Hematopoietic multipotent progenitor cell treated with erythropoietin and hydrocortisone succinate and interleukin-3 and kit ligand, for 8 days (in vitro differentiated cells): Measurements from ENCODE around the gene LIPT2.
A peak's percentile ranks its signal among the peaks of the same experiment; 100 is the strongest.

Experiments
- DNase-seq: peaks from one replicate; pipeline ENCODE4 v3.0.0-alpha.2; 2015

LIPT2 gene

DNA sequence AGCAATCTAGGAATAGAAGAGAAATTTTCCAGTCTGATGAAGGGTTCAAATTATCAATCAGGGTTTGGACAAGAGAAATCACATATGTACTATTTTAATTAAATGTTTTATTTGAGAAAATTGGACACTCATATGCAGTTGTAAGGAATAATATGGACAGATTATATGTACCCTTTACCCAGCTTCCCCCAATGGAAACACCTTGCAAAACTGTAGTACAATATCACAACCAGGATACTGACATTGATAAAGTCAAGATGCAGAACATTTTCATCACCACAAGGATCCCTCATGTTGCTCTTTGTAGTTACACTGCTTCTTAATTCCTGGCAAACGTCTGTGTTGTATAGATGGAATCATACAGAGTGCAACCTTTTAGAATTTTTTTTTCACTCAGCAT lies 1.4 kb upstream of the LIPT2 start:
- DNase-seq: no peak

DNA sequence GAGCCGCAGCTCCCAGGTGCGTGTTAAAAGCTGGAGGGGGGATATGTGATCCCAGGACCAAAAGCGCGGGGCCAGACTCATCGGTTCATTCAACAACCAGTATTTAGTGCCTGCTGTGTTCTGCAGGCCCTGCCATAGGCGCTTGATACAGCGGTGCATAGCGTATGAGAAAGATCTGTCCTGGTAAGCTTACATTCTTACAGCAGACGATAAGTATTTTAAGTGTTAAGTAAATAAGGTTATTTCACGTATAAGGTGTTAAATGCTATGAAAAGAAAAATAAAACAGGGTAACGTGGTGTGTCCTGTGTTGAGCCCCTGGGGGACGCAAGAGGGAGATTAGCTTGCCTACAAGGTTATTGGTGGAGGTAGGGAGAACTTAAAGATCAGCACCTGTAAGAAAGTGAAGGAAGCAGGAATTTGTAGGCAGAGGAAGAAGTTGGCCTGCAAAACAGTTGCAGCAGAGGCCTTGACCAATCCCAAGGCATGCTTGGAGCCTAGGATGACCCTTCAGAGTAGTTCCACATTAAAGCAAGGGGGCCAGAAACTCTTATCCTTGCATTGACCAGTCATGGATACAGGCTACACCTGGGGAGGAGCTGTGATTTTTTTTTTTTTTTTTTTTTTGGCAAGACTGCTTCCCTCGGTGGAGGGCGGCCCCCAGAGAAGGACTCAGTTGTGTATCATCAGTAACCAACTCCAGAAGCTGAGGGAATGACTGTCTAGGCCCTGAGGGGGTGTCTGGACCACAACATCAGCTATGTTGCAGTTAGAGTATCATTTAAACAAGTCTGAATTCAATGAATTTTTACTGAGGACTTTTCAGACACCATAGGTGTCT lies 487 bp upstream of the LIPT2 start:
- DNase-seq: no peak

DNA sequence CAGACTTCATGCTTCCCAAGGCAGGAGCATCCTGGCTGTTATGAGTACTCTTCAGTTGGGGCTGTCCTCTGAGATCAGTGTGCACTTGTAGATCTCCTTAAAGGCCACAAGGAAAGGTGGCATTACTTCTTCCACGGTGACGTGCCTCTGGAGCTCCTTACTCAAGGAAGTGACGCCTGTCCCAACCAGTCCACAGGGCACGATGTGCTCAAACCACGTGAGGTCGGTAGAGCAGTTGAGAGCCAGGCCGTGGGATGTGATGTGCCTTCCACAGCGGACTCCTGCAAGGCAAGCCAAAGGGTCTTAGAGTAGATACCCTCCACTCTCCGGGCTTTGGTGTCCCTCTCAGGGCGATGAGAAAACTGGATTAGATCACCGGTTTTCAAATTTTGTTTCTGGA lies 1.4 kb downstream of the LIPT2 start:
- no peak for DNase-seq

DNA sequence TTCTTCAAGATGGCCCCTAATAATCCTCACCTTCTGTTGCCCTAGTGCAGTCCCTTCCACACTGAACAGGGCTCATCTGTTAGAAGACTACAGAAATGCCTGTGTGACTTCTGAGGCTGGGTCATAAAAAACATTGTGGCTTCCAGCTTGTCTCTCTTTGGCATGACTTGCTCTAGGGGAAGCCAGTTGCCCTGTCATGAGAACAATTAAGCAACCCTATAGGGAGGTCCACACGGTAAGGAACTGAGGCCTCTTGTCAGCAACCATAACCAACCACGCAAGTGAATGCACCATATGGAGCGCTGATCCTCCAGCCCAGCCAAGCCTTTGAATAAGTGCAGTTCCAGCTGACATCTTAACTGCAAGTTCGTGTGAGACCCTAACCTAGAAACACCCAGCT lies 2.6 kb downstream of the LIPT2 start:
- DNase-seq: no peak

DNA sequence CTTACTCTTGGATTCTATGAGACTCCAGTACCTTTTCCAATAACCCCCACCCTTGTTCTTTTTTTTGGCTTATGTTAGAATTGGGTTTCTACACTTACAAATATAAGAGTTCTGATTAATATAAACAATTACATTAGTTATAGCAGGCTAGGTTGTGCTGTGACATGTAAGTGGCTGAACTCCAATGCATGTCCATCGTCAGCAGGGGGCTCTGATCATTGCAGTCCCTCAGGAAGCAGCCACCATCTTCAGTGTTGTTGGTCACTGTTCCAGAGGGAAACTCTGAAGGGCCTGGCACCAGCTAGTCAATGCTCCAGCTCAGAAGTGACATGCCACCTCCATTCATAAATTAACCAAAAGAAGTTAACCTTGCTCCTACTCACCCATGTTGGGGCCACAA lies 5.6 kb downstream of the LIPT2 start:
- DNase-seq: peak; percentile 52

DNA sequence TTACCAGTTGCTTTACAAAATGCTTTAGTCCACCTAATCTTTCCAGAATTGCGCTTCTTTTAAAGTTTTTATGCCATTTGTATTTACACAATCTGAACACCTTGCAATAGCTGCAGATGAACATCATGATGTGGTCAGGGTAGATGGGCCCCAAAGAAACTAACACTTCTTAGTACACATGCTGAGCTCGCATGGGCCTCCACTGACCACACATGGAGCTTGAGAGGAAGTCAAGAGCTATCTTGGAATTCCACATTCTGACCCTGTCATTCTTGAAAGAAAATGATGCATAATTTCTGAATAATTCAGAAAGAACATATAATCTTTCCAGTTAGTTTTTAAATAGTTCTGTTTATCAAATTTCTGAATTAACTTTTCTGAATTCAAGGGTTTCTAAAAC lies 7.7 kb downstream of the LIPT2 start:
- DNase-seq: no peak

DNA sequence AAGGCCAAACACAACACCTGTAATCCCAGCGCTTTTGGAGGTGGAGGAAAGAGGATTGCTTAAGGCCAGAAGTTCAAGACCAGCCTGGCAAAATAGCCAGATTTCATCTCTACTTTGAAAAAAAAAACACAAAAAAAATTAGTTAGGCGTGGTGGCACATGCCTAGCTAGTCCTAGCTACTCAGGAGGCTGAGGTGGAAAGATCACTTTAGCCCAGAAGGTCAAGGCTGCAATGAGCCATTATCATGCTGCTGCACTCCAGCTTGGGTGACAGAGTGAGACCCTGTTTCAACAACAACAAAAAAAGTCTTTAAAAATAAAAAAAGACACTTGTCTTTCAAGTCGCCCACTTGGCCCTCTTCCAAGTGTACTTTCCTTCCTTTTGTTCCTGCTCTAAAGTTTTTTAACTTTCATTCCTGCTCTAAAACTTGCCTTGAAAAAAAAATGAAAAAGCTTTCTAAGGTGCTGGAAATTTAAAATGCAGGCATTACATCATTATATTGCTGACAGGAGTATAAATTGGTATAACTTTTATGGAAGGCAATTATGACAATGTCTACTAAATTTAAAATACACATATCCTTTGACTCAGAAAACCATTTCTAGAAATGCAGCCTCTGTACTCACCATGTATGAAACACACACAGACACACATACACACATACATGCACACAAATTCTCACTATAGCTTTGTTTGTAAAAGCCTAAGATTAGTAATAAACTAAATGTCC lies 12.7 kb downstream of the LIPT2 start:
- peak; percentile 78 for DNase-seq

DNA sequence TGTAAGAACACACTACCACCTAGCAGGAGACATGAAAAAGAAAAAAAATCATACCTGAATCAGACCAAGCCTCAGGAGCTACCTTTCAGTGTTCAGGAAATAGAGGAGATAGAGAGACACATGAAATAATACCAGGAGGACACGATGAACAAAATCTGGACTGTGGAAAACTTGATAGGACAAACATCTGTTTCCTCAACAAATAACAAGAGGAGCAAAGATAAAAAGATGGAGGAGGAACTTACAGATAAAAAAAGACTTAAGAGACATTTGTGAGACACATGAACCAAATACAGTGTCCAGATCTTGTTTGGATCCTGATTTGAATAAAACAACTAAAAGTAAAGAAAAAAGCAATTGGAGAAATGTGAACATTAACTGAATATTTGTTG lies 13.8 kb downstream of the LIPT2 start:
- DNase-seq: peak; percentile 39

DNA sequence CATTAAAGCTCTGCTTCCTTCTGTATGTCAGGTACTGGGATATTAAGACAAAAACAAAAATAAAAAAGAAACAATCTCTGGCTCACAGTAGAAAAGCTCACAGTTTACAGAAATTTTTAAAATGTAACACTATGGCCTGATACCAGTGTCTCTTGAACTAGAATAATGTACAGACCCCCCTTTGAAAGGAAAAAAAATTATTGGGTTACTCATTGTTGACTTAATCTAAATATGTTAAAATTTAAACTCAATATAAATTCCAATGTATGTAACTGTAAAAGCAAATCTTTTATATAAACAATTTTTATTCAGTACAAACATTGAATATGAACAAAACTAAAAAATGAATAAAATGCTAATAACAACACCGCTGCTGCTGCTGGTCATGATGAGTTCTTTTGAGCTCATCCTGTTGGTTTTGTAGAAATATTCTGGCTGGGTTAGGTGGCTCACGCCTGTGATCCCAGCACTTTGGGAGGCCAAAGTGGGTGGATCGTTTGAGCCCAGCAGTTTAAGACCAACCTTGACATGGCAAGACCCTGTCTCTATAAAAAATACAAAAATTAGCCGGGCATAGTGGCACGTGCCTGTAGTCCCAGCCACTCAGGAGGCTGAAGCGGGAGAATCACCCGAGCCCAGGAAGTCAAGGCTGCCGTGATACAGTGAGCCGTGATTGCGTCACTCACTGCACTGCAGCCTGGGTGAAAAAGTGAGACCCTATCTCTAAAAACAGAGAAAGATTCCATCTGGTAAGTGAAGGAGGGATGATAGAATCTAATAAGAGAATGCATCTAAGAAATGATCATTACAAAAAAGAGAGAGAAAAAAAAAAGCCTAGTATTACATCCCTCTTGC lies 14.4 kb downstream of the LIPT2 start:
- DNase-seq: no peak

DNA sequence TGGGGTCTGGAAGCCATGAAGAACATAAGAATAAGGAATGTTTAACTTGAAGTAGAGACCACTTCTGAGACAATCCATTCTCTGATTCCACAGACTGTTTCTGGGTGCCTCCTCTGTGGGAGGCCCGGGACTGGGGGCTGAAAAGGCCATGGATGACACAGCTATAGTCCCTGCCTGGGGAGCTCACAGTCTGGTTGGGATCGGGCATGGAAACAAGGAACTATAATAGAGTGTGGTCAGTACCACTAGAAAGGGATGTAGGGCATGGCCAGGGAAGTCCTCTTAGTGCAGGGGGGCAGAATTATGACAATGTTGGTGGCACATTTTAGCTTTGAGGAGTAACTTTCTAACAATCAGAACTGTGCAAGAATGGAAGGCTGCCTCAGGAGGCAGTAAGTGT lies 17.0 kb downstream of the LIPT2 start:
- no peak for DNase-seq

DNA sequence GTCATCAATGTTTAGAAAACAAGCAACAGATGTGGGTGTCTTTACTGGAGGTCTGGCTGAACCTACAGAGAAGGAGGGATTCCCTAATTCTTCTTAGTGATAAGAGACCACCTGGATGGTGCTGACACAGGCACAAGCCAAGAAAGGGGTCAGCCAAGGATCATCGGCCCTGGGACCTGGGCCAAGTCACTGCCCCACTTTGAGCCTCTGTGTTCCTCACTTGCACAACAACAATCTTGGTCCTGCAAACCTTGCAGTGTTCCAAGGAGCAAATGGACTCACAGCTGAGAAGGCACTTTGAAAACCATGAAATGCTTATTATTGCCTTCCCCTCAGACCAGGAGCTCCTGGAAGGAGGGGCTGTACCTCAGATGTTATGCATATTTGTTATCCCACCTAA lies 19.2 kb downstream of the LIPT2 start:
- DNase-seq: no peak

DNA sequence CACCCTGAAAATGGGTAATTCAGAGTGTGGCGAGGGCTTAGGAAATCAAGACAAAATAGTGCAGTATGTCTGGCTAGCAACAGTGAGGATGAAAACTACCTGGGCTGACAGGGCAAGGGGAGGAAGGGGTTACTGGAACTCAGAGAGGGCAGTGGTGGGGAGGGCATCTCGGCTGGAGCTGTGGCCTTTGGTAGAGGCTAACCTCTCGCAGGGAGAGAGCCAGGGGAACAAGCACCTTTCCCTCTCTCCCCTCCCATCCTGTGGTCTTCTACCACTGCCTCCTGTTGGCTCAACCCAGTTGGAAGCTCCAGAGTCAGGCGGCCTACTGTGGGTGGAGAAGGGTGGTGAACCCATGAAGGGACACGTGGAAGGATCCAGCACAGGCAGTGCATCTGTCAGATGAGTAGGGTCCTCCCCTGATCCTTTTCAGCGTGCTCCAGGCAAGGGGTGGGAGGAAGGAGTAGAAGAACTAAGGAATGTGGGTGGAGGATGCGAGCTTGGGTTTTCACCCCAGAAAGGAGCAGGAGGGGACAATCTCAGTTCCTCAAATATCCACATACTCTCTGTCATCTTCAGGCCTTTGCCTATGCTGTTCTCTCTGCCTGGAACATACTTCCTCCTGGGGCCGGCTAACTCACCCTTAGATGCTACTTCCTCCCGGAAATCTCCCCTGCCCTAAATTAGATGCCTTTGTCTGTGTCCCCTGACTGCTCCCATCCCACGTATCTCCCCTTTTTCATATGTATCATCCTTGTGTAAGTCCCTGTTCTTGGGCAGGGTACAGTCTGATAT lies 19.9 kb downstream of the LIPT2 start:
- DNase-seq: no peak

DNA sequence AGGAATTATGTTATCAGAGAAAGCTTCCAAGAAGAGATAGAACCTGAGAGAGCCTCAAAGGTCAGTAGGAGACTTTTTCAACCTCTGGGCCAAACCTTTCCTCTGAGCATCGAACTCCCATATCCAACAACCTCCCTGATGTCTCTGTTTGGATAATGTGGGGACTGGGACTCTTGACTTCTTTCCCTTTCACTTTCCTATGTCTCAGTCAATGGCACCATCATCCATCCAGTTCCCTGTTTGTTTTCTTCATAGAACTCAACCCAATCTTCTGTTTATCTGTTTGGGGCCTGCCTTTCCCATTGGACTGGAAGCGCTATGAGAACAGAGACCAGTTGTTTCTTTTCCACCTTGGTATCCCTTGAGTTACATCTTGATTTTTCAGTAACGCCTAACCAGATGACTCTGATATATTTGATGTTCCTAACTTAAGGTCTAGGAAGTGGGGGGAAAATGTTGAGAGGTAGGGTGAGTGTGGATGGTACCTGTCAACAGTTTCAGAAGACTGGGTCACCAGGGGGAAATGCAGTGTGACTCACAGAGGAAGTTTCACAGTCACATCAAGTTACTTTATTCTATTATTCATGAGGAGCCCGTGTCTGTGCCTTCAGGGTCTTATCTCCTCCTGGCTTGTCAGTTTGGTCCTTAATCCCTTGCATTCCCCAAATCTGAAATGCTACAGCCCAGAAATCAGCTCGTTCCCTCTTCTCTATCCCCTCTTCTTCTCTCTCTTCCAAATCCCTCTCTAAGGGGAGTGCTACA lies 21.7 kb downstream of the LIPT2 start:
- no peak for DNase-seq

DNA sequence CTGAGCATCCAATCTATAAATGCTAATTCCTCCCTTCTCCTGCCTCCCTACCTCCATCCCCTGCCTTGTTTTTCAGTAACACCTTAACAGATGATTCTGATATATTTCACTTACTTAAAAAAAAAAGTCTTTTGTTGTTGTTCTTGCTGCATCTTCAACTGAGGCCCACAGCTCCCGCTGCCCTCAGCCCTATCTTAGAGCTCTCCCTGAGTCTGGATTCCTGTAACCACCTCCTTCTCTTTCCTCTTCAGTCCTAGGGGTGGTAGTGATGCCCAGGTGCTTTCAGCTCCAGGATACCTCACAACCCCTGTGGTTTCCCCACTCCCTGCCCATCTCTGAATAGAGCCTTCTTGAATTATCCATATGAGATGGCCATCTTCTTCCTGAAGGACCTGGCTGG lies 22.5 kb downstream of the LIPT2 start:
- DNase-seq: no peak

DNA sequence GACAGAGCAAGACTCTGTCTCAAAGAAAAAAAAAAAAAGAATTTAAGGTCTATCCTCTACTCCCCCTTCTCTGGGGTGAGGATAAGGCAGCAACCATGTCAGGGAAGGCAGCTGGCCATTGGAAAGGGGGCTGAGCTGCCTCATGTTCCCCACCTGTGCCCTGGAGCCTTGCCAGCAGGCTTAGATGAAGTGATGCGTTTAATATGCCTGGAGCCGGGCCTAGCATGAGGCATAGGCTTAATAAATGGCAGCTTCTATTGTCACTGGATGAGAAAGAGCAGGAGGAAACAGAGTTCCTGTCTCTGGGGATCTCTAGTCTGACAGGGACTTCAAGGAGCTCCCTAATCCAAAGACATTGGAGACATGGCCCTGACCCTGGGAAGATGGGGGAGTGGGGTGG lies 23.0 kb downstream of the LIPT2 start:
- DNase-seq: no peak

DNA sequence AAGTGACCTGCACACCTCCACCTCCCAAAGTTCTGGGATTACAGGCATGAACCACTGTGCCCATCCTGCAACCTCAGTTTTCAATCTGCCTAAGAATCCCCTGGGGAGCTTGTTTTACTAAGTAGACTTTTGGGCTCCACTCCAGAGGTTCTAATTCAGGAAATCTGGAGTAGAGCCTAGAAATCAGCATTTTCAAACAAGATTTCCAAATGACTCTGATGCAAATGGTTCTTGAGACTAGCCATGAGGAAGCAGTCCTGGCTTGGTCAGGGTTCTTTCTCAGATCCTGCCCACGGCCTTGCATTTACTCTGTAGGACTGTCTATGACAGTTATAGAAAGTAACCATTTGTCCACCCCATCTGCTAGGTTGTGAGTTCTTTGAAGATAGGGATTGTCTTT lies 24.6 kb downstream of the LIPT2 start:
- no peak for DNase-seq

DNA sequence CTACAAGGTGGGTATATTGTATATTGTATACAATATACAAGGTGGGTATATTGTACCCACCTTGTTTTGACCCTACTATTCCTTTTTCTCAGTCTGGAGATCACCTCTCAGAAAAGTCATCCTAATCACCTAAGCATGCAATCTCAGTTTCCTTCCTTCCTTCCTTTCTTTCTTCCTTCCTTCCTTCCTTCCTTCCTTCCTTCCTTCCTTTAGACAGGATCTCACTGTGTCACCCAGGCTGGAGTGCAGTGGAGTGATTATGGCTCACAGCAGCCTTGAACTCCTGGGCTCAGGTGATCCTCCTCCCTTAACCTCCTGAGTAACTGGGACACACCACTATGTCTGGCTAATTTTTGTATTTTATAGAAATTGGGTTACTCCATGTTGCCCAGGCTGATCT lies 25.0 kb downstream of the LIPT2 start:
- DNase-seq: no peak

DNA sequence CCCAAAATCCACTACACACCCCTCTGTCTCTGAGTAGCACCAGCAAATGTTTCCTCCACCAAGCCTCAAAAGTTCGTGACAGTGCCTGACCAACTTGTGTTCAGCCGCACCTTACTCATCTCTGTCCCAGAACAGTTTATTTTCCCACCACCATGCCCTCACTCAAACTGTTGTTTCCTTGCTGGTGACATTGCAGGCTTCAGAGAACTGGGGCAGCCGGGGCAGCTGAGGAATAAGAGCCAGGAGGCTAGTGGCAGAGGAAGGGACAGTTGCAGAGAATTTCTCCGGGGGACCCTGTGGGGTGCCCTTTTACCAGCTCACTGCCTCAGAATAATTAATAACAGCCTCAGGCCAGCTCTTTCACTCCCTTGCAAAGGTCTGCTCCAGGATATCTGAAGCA lies 25.5 kb downstream of the LIPT2 start:
- no peak for DNase-seq

DNA sequence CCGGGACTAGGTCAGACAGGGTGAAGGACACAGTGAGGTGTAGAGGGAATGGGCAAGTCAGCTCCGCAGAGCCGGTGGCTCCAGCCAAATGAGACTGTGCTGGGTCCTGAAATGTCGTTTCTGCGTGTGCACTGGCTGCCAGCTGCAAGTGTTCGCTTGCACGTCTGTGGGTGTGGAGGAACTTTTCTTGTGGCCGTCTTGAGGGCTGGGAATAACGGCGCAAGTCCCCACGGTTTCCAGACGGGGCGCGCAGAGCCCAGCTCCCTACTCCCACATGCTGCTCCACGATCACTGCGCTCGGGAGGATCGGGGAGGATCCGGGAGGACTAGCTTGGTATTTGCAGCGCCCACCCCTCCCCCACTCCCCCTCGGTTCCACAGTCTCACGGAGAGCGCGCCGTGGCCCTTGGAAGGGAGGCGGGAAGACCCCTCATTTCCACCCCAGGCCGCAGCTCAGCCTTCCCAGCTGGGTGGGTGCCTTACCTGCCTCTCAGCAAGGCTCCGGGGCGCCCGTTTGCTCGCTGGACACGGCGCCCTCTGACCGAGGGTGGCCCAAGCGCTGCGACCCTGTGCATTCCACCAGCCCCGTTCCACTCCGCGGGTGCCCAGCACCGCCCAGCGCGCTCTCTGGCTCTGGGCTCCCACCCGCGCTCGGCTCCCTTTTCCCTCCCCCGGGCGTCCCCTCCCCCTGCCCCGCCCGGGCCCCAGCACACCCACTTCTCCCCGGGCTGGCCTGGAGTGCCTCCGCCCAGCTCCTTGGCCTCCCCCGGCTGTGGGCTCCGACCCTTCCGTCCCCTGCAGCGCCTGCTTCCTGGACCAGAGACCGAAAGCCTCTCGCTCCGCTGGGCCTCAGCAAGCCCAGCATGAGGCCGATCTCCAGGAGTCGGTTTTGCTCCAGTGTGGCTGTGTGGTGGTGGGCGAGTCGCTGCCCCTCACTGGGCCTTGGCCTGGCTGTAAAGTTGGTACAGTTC lies 26.3 kb downstream of the LIPT2 start, which contains the start of gene KCNE3:
KCNE3 (minus strand) TSS at position 634 of the 970 bp plus-strand sequence. CDS start 9,986 bp downstream, outside the sequence.
- DNase-seq: peak; percentile 45

DNA sequence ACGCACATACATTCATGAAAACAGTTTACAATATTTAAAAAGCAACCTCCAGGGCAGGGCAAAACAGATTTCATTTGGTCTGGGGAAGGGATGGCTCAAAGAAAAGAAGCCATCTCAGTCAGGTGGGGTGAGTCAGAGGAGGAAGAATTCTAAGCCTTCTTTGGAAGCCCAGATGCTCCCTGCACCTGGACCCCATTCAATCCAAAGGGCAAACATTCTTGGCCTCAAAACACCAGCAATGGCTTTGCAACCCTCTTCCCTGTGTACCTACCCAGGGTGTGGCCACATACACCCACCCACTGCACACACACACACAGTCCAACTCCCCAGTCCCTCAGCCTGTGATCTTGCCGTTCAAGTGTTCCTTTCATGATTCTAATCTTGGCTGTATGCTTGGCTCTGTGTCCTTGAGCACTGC lies 28.2 kb downstream of the LIPT2 start:
- DNase-seq: peak; percentile 45

DNA sequence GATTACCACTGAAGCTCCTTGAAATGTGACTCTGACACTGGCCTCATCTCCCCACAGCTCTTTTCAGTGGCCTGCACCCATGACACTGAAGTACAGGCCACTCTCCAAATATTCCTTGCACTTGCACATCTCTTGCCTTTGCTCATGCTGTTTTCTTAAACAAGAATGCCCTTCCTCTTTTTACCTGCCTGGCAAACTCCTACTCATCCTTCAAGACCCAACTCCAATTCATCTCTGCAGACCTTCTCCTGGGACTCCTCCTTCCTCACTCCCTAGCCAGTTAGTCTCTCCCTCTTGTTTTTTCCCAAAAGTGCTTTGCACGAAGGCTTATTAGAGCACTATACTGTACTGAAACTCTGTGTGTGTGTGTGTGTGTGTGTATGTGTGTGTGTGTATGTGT lies 28.8 kb downstream of the LIPT2 start:
- no peak for DNase-seq
